Astrocyte (in vitro differentiated cells and primary cell): ENCODE results near the gene SMTNL1.

ENCODE experiments used
- EZH2 ChIP-seq: IDR thresholded peaks from 2 replicates; pipeline ENCODE4 v1.6.1; 2012; ENCODE audit warnings: mild to moderate bottlenecking, low read length, inconsistent platforms; ENCODE audit not compliant: insufficient read depth
- TF ChIP-seq, protein P1 (sequence below): IDR thresholded peaks from 2 replicates; pipeline ENCODE4 v1.5.1; 2011; ENCODE audit warnings: low read depth, mild to moderate bottlenecking, inconsistent platforms, low read length, moderate library complexity; ENCODE audit not compliant: insufficient read depth

DNA sequence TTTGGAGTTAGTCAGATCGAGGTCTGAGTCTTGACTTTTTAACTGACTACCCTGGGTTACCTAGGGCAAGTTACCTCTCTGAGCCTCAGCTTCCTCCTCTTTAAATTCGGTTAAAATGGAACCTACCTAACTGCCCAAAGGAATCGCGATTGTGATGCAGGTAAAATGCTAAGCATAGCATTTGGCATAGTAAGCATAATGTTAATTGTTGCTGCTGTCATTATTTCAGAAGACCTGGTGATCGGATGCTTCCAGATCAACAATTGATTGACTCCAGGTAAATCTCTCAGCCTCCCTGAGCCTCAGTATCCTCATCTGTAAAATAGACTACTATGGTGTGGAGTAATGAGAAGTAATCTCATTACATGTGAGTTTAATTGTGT lies 21.3 kb upstream of the SMTNL1 start:
- TF ChIP-seq EZH2, result no peak
- TF ChIP-seq, protein P1, sequence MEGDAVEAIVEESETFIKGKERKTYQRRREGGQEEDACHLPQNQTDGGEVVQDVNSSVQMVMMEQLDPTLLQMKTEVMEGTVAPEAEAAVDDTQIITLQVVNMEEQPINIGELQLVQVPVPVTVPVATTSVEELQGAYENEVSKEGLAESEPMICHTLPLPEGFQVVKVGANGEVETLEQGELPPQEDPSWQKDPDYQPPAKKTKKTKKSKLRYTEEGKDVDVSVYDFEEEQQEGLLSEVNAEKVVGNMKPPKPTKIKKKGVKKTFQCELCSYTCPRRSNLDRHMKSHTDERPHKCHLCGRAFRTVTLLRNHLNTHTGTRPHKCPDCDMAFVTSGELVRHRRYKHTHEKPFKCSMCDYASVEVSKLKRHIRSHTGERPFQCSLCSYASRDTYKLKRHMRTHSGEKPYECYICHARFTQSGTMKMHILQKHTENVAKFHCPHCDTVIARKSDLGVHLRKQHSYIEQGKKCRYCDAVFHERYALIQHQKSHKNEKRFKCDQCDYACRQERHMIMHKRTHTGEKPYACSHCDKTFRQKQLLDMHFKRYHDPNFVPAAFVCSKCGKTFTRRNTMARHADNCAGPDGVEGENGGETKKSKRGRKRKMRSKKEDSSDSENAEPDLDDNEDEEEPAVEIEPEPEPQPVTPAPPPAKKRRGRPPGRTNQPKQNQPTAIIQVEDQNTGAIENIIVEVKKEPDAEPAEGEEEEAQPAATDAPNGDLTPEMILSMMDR, result no peak
